Measurements from ENCODE around the gene TNFRSF1B. TPM values are rescaled to one million over a fixed set of nuclear protein-coding genes. Genes with fewer than 3 reads are reported as not detected.
A peak's percentile ranks its signal among the peaks of the same experiment; 100 is the strongest.

TNFRSF1B gene
- total RNA-seq, 1 experiment from 2014 or later = not detected

- H4K20me1 ChIP-seq (ENCODE audit: insufficient read depth, low read depth, low read length) = peaks cover 6% of the 10 kb centered on the region; the same call in 1 of the 2 replicates
- no peak overlapping the region for H2AFZ ChIP-seq (ENCODE audit: low read length)
- H3K9ac ChIP-seq (ENCODE audit: low read length) = no peak overlapping the region
- H3K4me3 ChIP-seq (ENCODE audit: low read length) = no peak overlapping the region
- H3K27ac ChIP-seq (ENCODE audit: low read length) = no peak overlapping the region
- H3K4me1 ChIP-seq (ENCODE audit: low read length) = peaks cover 8% of the 10 kb centered on the region
- no peak overlapping the region for H3K4me2 ChIP-seq (ENCODE audit: low read depth, low read length, poor library complexity, severe bottlenecking)
- H3K79me2 ChIP-seq (ENCODE audit: low read length) = no peaks in the 10 kb centered on the region
- no peaks in the 10 kb centered on the region for H3K9me2 ChIP-seq (replicated peaks; ENCODE audit: insufficient read depth, low read length)
- no peak for DNase-seq
- no peaks in the 10 kb centered on the region for H3K9me3 ChIP-seq (ENCODE audit: low read length)
- no peaks in the 10 kb centered on the region for H3K36me3 ChIP-seq (ENCODE audit: insufficient read depth, low read length)
- no peaks in the 10 kb centered on the region for H3K27me3 ChIP-seq (ENCODE audit: low read length)
These were observed 37.3 kb downstream of the TNFRSF1B start for GRCh38 chr1:12204140-12204539.

GRCh38 chr1:12204754-12205658 lies 38.2 kb downstream of the TNFRSF1B start:
- Histone ChIP-seq H3K4me2 (ENCODE audit: low read depth, low read length, poor library complexity, severe bottlenecking) (no peak overlapping the region), H4K20me1 (ENCODE audit: insufficient read depth, low read depth, low read length) (peaks cover 7% of the 10 kb centered on the region; the same call in 1 of the 2 replicates), H3K9ac (ENCODE audit: low read length) (no peak overlapping the region), H3K9me2 (replicated peaks; ENCODE audit: insufficient read depth, low read length) (no peaks in the 10 kb centered on the region), H3K9me3 (ENCODE audit: low read length) (no peaks in the 10 kb centered on the region), H3K27me3 (ENCODE audit: low read length) (no peaks in the 10 kb centered on the region), H3K4me3 (ENCODE audit: low read length) (no peak overlapping the region), H3K27ac (ENCODE audit: low read length) (no peak overlapping the region), H3K36me3 (ENCODE audit: insufficient read depth, low read length) (no peaks in the 10 kb centered on the region), H3K79me2 (ENCODE audit: low read length) (no peaks in the 10 kb centered on the region), H2AFZ (ENCODE audit: low read length) (no peak overlapping the region), H3K4me1 (ENCODE audit: low read length) (peaks cover 3% of the 10 kb centered on the region; the same call in 1 of the 2 replicates)
- no peak for DNase-seq

- Histone ChIP-seq H3K4me2 (ENCODE audit: low read depth, low read length, poor library complexity, severe bottlenecking) (no peak overlapping the region), H3K4me3 (ENCODE audit: low read length) (no peak overlapping the region), H4K20me1 (ENCODE audit: insufficient read depth, low read depth, low read length) (peaks cover 7% of the 10 kb centered on the region; the same call in 1 of the 2 replicates), H3K4me1 (ENCODE audit: low read length) (peaks cover 3% of the 10 kb centered on the region; the same call in 1 of the 2 replicates), H3K9me3 (ENCODE audit: low read length) (no peaks in the 10 kb centered on the region), H2AFZ (ENCODE audit: low read length) (no peak overlapping the region), H3K27ac (ENCODE audit: low read length) (no peak overlapping the region), H3K79me2 (ENCODE audit: low read length) (no peaks in the 10 kb centered on the region), H3K27me3 (ENCODE audit: low read length) (no peaks in the 10 kb centered on the region), H3K9me2 (replicated peaks; ENCODE audit: insufficient read depth, low read length) (no peaks in the 10 kb centered on the region), H3K36me3 (ENCODE audit: insufficient read depth, low read length) (no peaks in the 10 kb centered on the region), H3K9ac (ENCODE audit: low read length) (no peak overlapping the region)
- no peak for DNase-seq
These were observed 39.4 kb downstream of the TNFRSF1B start for GRCh38 chr1:12206238-12206637.

GRCh38 chr1:12206792-12207424 lies 40.1 kb downstream of the TNFRSF1B start:
- Histone ChIP-seq H4K20me1 (ENCODE audit: insufficient read depth, low read depth, low read length) (0 out of 2 replicates have a peak, but pooled peaks cover 7% of the 10 kb centered on the region), H2AFZ (ENCODE audit: low read length) (no peak overlapping the region), H3K36me3 (ENCODE audit: insufficient read depth, low read length) (no peaks in the 10 kb centered on the region), H3K4me3 (ENCODE audit: low read length) (no peak overlapping the region), H3K4me1 (ENCODE audit: low read length) (peaks cover 3% of the 10 kb centered on the region; the same call in 1 of the 2 replicates), H3K79me2 (ENCODE audit: low read length) (no peaks in the 10 kb centered on the region), H3K27ac (ENCODE audit: low read length) (no peak overlapping the region), H3K27me3 (ENCODE audit: low read length) (no peaks in the 10 kb centered on the region), H3K4me2 (ENCODE audit: low read depth, low read length, poor library complexity, severe bottlenecking) (no peak overlapping the region), H3K9me2 (replicated peaks; ENCODE audit: insufficient read depth, low read length) (no peaks in the 10 kb centered on the region), H3K9me3 (ENCODE audit: low read length) (no peaks in the 10 kb centered on the region), H3K9ac (ENCODE audit: low read length) (no peak overlapping the region)
- no peak for DNase-seq

GRCh38 chr1:12208271-12208670 lies 41.5 kb downstream of the TNFRSF1B start:
- 0 out of 2 replicates have a peak, but pooled peaks cover 7% of the 10 kb centered on the region for H4K20me1 ChIP-seq (ENCODE audit: insufficient read depth, low read depth, low read length)
- H3K79me2 ChIP-seq (ENCODE audit: low read length) = no peaks in the 10 kb centered on the region
- no peaks in the 10 kb centered on the region for H3K36me3 ChIP-seq (ENCODE audit: insufficient read depth, low read length)
- H2AFZ ChIP-seq (ENCODE audit: low read length) = no peak overlapping the region
- H3K9me3 ChIP-seq (ENCODE audit: low read length) = no peaks in the 10 kb centered on the region
- no peaks in the 10 kb centered on the region for H3K9me2 ChIP-seq (replicated peaks; ENCODE audit: insufficient read depth, low read length)
- peaks cover 3% of the 10 kb centered on the region; the same call in 1 of the 2 replicates for H3K4me1 ChIP-seq (ENCODE audit: low read length)
- H3K9ac ChIP-seq (ENCODE audit: low read length) = no peak overlapping the region
- H3K4me2 ChIP-seq (ENCODE audit: low read depth, low read length, poor library complexity, severe bottlenecking) = no peak overlapping the region
- H3K27me3 ChIP-seq (ENCODE audit: low read length) = no peaks in the 10 kb centered on the region
- H3K27ac ChIP-seq (ENCODE audit: low read length) = no peak overlapping the region
- no peak overlapping the region for H3K4me3 ChIP-seq (ENCODE audit: low read length)
- no peak for DNase-seq

- 0 out of 2 replicates have a peak, but pooled peaks cover 7% of the 10 kb centered on the region for H4K20me1 ChIP-seq (ENCODE audit: insufficient read depth, low read depth, low read length)
- no peak overlapping the region for H3K4me3 ChIP-seq (ENCODE audit: low read length)
- H3K79me2 ChIP-seq (ENCODE audit: low read length) = no peaks in the 10 kb centered on the region
- no peak overlapping the region for H3K27ac ChIP-seq (ENCODE audit: low read length)
- no peak overlapping the region for H2AFZ ChIP-seq (ENCODE audit: low read length)
- H3K27me3 ChIP-seq (ENCODE audit: low read length) = no peaks in the 10 kb centered on the region
- H3K36me3 ChIP-seq (ENCODE audit: insufficient read depth, low read length) = no peaks in the 10 kb centered on the region
- H3K4me1 ChIP-seq (ENCODE audit: low read length) = peaks cover 3% of the 10 kb centered on the region; the same call in 1 of the 2 replicates
- peak; percentile 90 for DNase-seq
- H3K4me2 ChIP-seq (ENCODE audit: low read depth, low read length, poor library complexity, severe bottlenecking) = no peak overlapping the region
- no peaks in the 10 kb centered on the region for H3K9me3 ChIP-seq (ENCODE audit: low read length)
- no peaks in the 10 kb centered on the region for H3K9me2 ChIP-seq (replicated peaks; ENCODE audit: insufficient read depth, low read length)
- H3K9ac ChIP-seq (ENCODE audit: low read length) = no peak overlapping the region
These were observed 42.1 kb downstream of the TNFRSF1B start for GRCh38 chr1:12208764-12209494.

- H3K4me3 ChIP-seq (ENCODE audit: low read length) = no peak overlapping the region
- H3K9ac ChIP-seq (ENCODE audit: low read length) = no peak overlapping the region
- no peak overlapping the region for H3K27ac ChIP-seq (ENCODE audit: low read length)
- H3K9me3 ChIP-seq (ENCODE audit: low read length) = no peaks in the 10 kb centered on the region
- no peak for DNase-seq
- no peaks in the 10 kb centered on the region for H3K36me3 ChIP-seq (ENCODE audit: insufficient read depth, low read length)
- H2AFZ ChIP-seq (ENCODE audit: low read length) = no peak overlapping the region
- no peaks in the 10 kb centered on the region for H3K9me2 ChIP-seq (replicated peaks; ENCODE audit: insufficient read depth, low read length)
- no peaks in the 10 kb centered on the region for H3K4me1 ChIP-seq (ENCODE audit: low read length)
- H3K27me3 ChIP-seq (ENCODE audit: low read length) = no peaks in the 10 kb centered on the region
- H3K79me2 ChIP-seq (ENCODE audit: low read length) = no peaks in the 10 kb centered on the region
- H3K4me2 ChIP-seq (ENCODE audit: low read depth, low read length, poor library complexity, severe bottlenecking) = no peak overlapping the region
- 0 out of 2 replicates have a peak, but pooled peaks cover 7% of the 10 kb centered on the region for H4K20me1 ChIP-seq (ENCODE audit: insufficient read depth, low read depth, low read length)
These were observed 42.7 kb downstream of the TNFRSF1B start for GRCh38 chr1:12209495-12209832.

Measured in Karpas-422 (cell line).